HG02678 (cell line): ENCODE data around the gene RBM22.
"Not testable (repeated sequence)": the region's sequence is repeated elsewhere in the genome, so short reads cannot be mapped to it uniquely, and the experiment has no call there.

Experiments used
- ATAC-seq: cut with Tn5 transposase; IDR thresholded peaks from one replicate; pipeline ENCODE4 v1.9.1; 2021; ENCODE audit warnings: mild to moderate bottlenecking, moderate library complexity; ENCODE audit not compliant: unreplicated experiment

RBM22 gene

DNA sequence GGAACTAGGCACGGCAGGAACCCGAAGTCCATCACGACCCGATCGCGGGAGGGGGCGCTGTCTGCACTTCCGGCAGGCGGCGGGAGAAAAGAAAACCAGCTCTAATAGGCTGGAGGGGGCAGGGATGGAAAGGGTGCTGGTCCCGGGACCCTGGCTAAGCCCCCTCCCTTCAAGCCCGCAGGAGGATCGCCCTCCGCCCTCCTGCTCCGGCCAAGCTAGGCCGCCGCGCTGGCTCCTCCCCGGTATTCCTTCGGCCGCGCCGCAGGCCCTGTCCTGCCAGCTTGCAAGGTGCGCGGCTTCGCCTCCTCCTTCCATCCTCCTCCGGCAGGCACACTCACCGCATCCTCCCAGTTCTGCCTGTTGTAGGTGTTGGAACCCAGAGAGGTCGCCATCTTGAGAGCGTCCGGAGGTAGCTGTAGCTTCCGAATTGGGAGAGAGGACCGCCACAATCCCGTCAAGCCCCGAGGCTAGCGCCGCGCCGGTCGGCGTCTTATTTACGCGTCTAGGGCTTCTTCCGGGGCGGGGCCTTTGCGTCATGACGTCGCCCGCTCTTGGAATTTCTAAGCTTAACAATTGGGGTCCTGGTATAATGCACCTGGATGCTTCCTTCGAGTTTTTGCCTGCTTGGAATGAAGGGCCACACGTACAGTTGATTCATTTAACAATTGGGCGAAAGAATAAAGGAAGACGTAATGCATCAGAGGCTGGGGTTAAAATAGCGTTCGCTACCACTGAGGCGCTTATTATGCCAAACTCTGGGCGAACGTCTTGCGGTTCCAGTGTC, at the start of gene RBM22:
RBM22 (minus strand) TSS at position 469 of the 784 bp plus-strand sequence; CDS start at position 392, 77 bp downstream.
- peak; percentile 97 for ATAC-seq

- ATAC-seq: no peak
These were observed 49.6 kb upstream of the RBM22 start for GRCh38 chr5:150750469-150750868.

DNA sequence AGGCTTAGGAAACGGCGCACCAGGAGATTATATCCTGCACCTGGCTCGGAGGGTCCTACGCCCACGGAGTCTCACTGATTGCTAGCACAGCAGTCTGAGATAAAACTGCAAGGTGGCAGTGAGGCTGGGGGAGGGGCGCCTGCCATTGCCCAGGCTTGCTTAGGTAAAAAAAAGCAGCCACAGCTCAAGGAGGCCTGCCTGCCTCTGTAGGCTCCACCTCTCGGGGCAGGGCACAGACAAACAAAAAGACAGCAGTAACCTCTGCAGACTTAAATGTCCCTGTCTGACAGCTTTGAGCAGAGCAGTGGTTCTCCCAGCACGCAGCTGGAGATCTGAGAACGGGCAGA, 42.3 kb upstream of the RBM22 start:
- ATAC-seq: not testable (repeated sequence)

DNA sequence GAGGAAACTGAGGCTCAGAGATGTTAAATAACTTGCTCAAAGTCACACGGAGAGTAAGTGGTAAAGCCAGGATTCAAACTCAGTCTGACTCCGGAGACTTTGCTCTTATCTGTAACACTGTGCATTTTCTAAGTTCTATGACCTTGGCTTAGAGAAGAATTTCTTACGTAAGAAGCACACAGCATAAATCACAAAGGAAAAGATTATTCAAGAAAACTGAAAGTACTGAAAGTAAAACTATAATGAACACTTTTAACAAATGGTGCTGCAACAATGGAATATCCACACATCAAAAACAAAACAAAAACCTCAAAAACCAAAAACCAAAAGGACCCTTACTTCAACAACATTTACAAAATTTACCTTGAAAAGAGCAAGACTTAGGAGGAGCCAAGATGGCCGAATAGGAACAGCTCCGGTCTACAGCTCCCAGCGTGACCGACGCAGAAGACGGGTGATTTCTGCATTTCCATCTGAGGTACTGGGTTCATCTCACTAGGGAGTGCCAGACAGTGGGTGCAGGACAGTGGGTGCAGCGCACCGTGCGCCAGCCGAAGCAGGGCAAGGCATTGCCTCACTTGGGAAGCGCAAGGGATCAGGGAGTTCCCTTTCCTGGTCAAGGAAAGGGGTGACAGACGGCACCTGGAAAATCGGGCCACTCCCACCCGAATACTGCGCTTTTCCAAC, 41.7 kb upstream of the RBM22 start:
- not testable (repeated sequence) for ATAC-seq

- no peak for ATAC-seq
These were observed 40.1 kb upstream of the RBM22 start for GRCh38 chr5:150740992-150741391.

GRCh38 chr5:150738862-150739261, 38.0 kb upstream of the RBM22 start:
- no peak for ATAC-seq

GRCh38 chr5:150734579-150735384, 33.9 kb upstream of the RBM22 start:
- ATAC-seq: no peak

DNA sequence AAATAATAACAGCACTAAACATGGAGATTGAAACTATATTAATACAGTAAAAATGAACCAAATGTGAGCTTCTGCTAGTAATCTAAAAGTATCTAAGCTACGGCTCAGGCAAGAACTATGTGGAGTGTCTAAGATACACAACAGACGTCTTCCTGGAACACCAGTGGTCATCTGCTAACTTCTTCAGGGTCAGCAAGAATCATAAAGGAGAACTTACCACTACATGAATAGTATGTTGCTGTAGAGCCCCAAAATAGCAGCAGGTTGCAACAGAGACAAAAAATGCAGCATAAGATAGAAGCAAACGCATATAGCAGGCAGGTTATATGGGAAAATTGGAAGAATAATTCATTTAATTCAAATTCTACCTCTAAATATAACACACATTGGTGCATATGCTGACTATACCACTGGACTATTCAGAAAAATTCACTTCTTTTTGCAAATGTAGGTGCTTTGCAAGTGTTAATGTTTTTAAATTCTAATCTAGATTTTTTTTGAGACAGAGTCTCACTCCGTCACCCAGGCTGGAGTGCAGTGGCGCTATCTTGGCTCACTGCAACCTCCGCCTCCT, 30.9 kb upstream of the RBM22 start:
- ATAC-seq: no peak

DNA sequence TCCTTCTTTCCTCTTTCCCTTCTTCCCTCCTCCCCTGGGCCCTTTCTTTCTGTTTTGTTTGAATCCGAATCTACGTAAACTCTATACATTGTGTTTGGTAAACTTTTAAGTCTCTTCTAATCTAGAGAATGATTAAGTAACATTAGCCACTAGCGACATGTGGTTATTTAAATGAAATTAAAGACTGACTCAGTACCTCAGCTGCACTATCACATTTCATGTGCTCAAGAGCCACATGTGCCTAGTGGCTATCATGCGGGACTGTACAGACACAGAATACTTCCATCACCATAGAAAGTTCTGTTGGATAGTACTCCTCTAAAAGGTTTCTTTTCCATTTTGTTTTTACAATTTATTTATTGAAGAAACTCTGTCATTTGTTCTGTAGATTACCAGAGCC, 29.0 kb upstream of the RBM22 start:
- no peak for ATAC-seq

GRCh38 chr5:150723845-150724244, 23.0 kb upstream of the RBM22 start:
- ATAC-seq: no peak

GRCh38 chr5:150710165-150710564, 9.3 kb upstream of the RBM22 start:
- no peak for ATAC-seq

DNA sequence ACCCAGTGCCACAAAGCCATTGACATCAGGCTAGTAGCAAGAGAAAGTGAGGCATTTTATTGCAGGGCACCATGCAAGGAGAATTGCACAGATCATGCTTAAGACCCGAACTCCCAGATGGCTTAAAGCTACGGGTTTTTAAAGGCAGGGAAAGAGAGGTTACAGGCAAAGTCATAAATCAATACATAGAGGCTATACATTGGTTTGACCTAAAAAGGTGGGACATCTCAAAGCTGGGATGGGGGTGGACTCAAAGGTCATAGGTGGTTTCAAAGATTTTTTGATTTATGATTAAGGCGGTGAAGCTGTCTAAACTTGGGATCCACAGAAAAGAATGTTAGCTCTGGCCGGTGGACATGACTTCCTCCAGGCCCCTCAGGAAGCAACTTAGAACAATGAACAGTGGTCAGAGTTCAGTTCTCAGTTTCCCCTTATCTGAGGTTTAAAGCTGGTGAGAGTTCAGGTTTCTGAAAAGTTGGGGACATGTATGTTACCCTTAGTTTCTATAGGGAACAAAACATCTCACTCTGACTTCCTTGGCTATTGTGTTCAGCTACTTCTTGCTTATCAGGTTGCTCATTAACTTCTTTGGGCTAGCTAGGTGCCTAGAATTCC, 6.0 kb upstream of the RBM22 start:
- no peak for ATAC-seq

DNA sequence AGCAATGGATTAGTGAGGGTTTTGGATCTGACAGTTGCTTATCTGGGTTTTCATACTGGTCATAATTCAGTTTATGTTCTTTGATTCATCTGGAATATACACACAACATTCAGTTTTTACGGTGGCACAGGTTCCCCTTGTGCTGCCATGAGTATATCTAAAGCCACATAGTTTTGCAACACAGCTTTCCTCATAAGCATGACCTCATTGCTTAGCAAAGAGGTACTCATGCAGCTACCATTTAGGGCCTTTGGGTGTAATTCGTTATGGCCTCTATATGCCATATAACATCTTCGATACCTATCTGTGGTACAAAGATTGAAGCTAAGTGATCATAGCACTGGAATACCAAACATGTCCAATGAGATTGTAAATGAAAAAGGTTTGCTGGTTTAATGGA, 2.9 kb upstream of the RBM22 start:
- ATAC-seq: no peak

GRCh38 chr5:150700246-150700593, 642 bp downstream of the RBM22 start:
- peak; percentile 8 for ATAC-seq

- ATAC-seq: no peak
These were observed 6.2 kb downstream of the RBM22 start for GRCh38 chr5:150694612-150695011.

GRCh38 chr5:150692276-150692675, 8.6 kb downstream of the RBM22 start:
- no peak for ATAC-seq

DNA sequence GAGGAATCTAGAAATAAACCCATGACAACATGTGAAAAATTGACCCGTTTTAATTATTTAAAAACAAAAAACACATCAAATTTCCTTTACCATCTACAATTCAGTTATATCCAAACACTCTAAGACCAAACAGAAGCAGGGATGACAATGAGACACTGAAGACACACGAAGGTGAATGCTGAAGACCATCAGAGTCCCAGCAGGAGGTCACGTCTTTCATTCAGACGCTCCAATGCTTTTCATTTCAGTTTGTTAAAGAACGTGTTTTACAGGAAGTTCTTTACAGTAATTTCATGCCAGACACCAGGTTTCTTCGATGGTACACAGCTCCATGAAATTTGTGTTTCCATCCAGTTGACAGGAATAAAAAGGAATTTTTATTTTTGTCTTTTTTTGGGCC, 10.1 kb downstream of the RBM22 start:
- ATAC-seq: no peak

GRCh38 chr5:150689120-150689519, 11.7 kb downstream of the RBM22 start:
- no peak for ATAC-seq

DNA sequence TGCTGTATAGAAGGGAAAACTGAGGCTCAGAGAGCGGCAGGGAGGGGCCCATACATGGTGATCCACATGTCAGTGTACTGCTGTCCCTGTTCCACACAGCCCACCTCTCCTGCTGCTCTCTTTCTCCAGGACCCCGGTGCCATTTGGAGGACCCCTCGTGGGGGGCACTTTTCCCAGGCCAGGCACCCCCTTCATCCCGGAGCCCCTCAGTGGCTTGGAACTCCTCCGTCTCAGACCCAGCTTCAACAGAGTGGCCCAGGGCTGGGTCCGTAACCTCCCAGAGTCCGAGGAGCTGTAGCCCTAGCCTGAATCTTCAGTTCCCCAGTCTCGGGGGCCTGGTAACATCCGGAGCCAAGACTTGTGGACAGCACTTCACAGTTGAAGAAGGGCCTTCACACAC, 24.3 kb downstream of the RBM22 start:
- no peak for ATAC-seq

DNA sequence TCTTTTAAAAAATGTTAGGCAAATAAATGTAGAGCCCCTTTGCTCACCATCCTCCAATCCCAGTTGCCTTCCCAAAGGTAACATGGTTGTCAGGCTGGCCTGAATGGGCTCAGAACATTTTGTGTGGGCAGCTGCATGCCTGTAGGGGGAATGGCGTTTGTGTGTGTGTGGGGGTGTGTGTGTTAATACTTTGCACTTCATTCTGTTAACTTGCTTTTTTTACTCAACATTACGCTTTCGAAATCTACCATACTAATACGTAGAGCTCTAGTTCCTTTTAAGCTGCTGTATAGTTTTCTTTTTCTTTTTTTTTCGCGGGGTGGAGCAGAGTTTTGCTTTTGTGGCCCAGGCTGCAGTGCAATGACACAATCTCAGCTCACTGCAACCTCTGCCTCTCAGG, 25.8 kb downstream of the RBM22 start:
- no peak for ATAC-seq

DNA sequence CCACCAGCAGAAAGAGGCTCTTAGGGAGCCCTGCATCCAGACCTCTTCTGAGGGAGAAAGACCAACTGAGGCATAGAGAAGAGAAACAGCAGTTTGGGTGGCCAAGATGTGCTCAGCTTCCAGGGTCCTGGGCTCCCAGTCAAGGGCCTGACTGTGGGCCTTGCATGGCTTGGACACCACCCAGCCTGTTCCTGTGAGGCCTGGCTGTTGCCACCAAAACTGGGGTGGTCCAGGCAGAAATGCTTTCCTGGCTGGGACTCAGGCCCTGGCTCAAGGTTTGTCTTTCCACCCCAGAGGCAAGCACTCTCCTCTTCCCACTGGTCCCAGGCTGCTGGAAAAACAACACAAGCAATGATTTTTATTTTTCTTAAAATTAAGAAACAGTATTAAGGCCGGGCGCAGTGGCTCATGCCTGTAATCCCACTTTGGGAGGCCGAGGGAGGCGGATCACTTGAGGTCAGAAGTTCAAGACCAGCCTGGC, 26.5 kb downstream of the RBM22 start:
- no peak for ATAC-seq
